ENCODE data around the gene PPA2. TPM values are rescaled to one million over a fixed set of nuclear protein-coding genes. Genes with fewer than 3 reads are reported as not detected.

Gene PPA2
- total and polyA plus RNA-seq, 2 donors (not counting 1 experiment from before 2014, with no cell fraction given): 26.9 to 51.5 TPM

- H3K4me3 ChIP-seq (ENCODE audit: control extremely low read depth in 1 of 5, extremely low read depth in 1 of 5, insufficient read depth in 1 of 5, low read depth in 2 of 5, low read length in 4 of 5): no peak overlapping the region
- no peak overlapping the region for H3K27ac ChIP-seq (ENCODE audit: low read length in 2 of 2)
- no peaks in the 10 kb centered on the region for H3K4me1 ChIP-seq (ENCODE audit: control insufficient read depth in 2 of 2, insufficient read depth in 2 of 2, low read length in 2 of 2)
- WGBS (ENCODE audit: insufficient coverage): 100% methylated on average over 1 of the region's 3 CpGs
- Mint-ChIP-seq H3K4me3 (no peak overlapping the region), H3K9me3 (ENCODE audit: insufficient read depth) (peaks cover 5% of the 10 kb centered on the region), H3K27ac (no peak overlapping the region), H3K27me3 (no peaks in the 10 kb centered on the region), H3K4me1 (peaks cover 4% of the 10 kb centered on the region)
- intact Hi-C loops (cut with micrococcal nuclease): no loop called here
- H4K20me1 ChIP-seq (ENCODE audit: control insufficient read depth, insufficient read depth, low read length, poor library complexity, severe bottlenecking): no peaks in the 10 kb centered on the region
- no peaks in the 10 kb centered on the region for H3K79me2 ChIP-seq (ENCODE audit: control insufficient read depth, insufficient read depth, low read length)
- no peak overlapping the region for H3K9ac ChIP-seq (ENCODE audit: low read length)
- H2AFZ ChIP-seq (ENCODE audit: insufficient read depth, low read depth, low read length, poor library complexity, severe bottlenecking): no peak overlapping the region
- CTCF ChIA-PET: no interaction called here
- DNase-seq (no peak), ATAC-seq (ENCODE audit: low read depth) (no peak)
- no peaks in the 10 kb centered on the region for H3K27me3 ChIP-seq (replicated peaks in 1 of 4; ENCODE audit: control extremely low read depth in 1 of 4, control insufficient read depth in 3 of 4, insufficient read depth in 4 of 4, low read length in 3 of 4)
- TF ChIP-seq CTCF (IDR thresholded peaks at IDR 0.05) (no peak), EZH2 (IDR thresholded peaks at IDR 0.05; ENCODE audit: borderline replicate concordance, insufficient read depth, low read depth, low read length, poor library complexity, severe bottlenecking) (no peak)
- H3K36me3 ChIP-seq (replicated peaks in 1 of 2; ENCODE audit: control extremely low read depth in 1 of 2, control insufficient read depth in 1 of 2, extremely low read depth in 1 of 2, insufficient read depth in 2 of 2, low read length in 1 of 2): peaks cover 7 to 29% of the 10 kb centered on the region in 2 experiments
- peaks cover 0 to 4% (median 0%) of the 10 kb centered on the region in 3 donors for H3K9me3 ChIP-seq (ENCODE audit: control extremely low read depth in 1 of 3, control insufficient read depth in 2 of 3, insufficient read depth in 1 of 3, low read length in 2 of 3)
- POLR2A ChIA-PET: no interaction called here
- H3K4me2 ChIP-seq (replicated peaks; ENCODE audit: low read depth, low read length, poor library complexity, severe bottlenecking): no peak overlapping the region
These were observed 38.9 kb downstream of the PPA2 start for GRCh38 chr4:105434940-105435339.

- TF ChIP-seq EZH2 (IDR thresholded peaks at IDR 0.05; ENCODE audit: borderline replicate concordance, insufficient read depth, low read depth, low read length, poor library complexity, severe bottlenecking) (no peak), CTCF (IDR thresholded peaks at IDR 0.05) (no peak)
- ATAC-seq (ENCODE audit: low read depth): no peak
- H3K27ac Mint-ChIP-seq: no peak overlapping the region
These were observed 40.4 kb downstream of the PPA2 start for GRCh38 chr4:105433421-105433820.

More at GRCh38 chr4:105433421-105433820, 40.4 kb downstream of the PPA2 start:
- Histone ChIP-seq H3K27me3 (replicated peaks in 1 of 4; ENCODE audit: control extremely low read depth in 1 of 4, control insufficient read depth in 3 of 4, insufficient read depth in 4 of 4, low read length in 3 of 4) (no peaks in the 10 kb centered on the region), H2AFZ (ENCODE audit: insufficient read depth, low read depth, low read length, poor library complexity, severe bottlenecking) (no peak overlapping the region), H3K36me3 (replicated peaks in 1 of 2; ENCODE audit: control extremely low read depth in 1 of 2, control insufficient read depth in 1 of 2, extremely low read depth in 1 of 2, insufficient read depth in 2 of 2, low read length in 1 of 2) (peaks cover 7 to 29% of the 10 kb centered on the region in 2 experiments), H3K9me3 (ENCODE audit: control extremely low read depth in 1 of 3, control insufficient read depth in 2 of 3, insufficient read depth in 1 of 3, low read length in 2 of 3) (peaks cover 0 to 4% (median 0%) of the 10 kb centered on the region in 3 donors), H3K9ac (ENCODE audit: low read length) (no peak overlapping the region), H4K20me1 (ENCODE audit: control insufficient read depth, insufficient read depth, low read length, poor library complexity, severe bottlenecking) (no peaks in the 10 kb centered on the region), H3K4me2 (replicated peaks; ENCODE audit: low read depth, low read length, poor library complexity, severe bottlenecking) (no peak overlapping the region), H3K79me2 (ENCODE audit: control insufficient read depth, insufficient read depth, low read length) (no peaks in the 10 kb centered on the region), H3K27ac (ENCODE audit: low read length in 2 of 2) (no peak overlapping the region), H3K4me1 (ENCODE audit: control insufficient read depth in 2 of 2, insufficient read depth in 2 of 2, low read length in 2 of 2) (no peaks in the 10 kb centered on the region), H3K4me3 (ENCODE audit: control extremely low read depth in 1 of 5, extremely low read depth in 1 of 5, insufficient read depth in 1 of 5, low read depth in 2 of 5, low read length in 4 of 5) (no peak overlapping the region)
- intact Hi-C loops (cut with micrococcal nuclease): no loop called here
- Mint-ChIP-seq H3K27me3 (no peaks in the 10 kb centered on the region), H3K4me1 (peaks cover 4% of the 10 kb centered on the region), H3K4me3 (no peak overlapping the region), H3K9me3 (ENCODE audit: insufficient read depth) (peaks cover 5% of the 10 kb centered on the region)
- no peak for DNase-seq
- 100% methylated on average over 2 of the region's 3 CpGs for WGBS (ENCODE audit: insufficient coverage)
- POLR2A ChIA-PET: no interaction called here
- CTCF ChIA-PET: interaction anchor here (0.9 kb wide), 1 partner anchor 293 kb away, joined by 3 read pairs; no protein-coding TSS in a partner anchor

Measured in B cell (primary cell).